ENCODE data around the gene PXN. TPM values are rescaled to one million over a fixed set of nuclear protein-coding genes. Genes with fewer than 3 reads are reported as not detected.
"Not testable (repeated sequence)": the region's sequence is repeated elsewhere in the genome, so short reads cannot be mapped to it uniquely, and the experiment has no call there.

Gene PXN
- total RNA-seq, 2 donors from 2014 or later = 34.7 to 76.7 TPM

- no peak overlapping the region for H3K27ac ChIP-seq
- no peak for TF ChIP-seq CTCF (IDR thresholded peaks at IDR 0.05)
Measured at GRCh38 chr12:120215357-120215735, 50.2 kb downstream of the PXN start.

GRCh38 chr12:120214626-120215356 lies 50.7 kb downstream of the PXN start:
- no peak for TF ChIP-seq CTCF (IDR thresholded peaks at IDR 0.05)
- peaks cover 89% of the 10 kb centered on the region for H3K36me3 ChIP-seq
- no peak overlapping the region for H3K27ac ChIP-seq
- no peak for DNase-seq (ENCODE audit: low spot score)
- no peaks in the 10 kb centered on the region for H3K27me3 ChIP-seq
- H3K4me1 ChIP-seq = no peaks in the 10 kb centered on the region
- H3K4me3 ChIP-seq = no peak overlapping the region
- no peaks in the 10 kb centered on the region for H3K9me3 ChIP-seq

More at GRCh38 chr12:120215357-120215735, 50.2 kb downstream of the PXN start:
- Histone ChIP-seq H3K4me1 (no peaks in the 10 kb centered on the region), H3K9me3 (no peaks in the 10 kb centered on the region), H3K4me3 (no peak overlapping the region), H3K36me3 (peaks cover 89% of the 10 kb centered on the region), H3K27me3 (no peaks in the 10 kb centered on the region)
- no peak for DNase-seq (ENCODE audit: low spot score)

- no peaks in the 10 kb centered on the region for H3K27me3 ChIP-seq
- TF ChIP-seq CTCF (IDR thresholded peaks at IDR 0.05) = no peak
- H3K9me3 ChIP-seq = no peaks in the 10 kb centered on the region
- DNase-seq (ENCODE audit: low spot score) = no peak
- H3K27ac ChIP-seq = no peak overlapping the region
- no peaks in the 10 kb centered on the region for H3K4me1 ChIP-seq
- no peak overlapping the region for H3K4me3 ChIP-seq
- peaks cover 81% of the 10 kb centered on the region for H3K36me3 ChIP-seq
Measured at GRCh38 chr12:120213758-120214157, 51.8 kb downstream of the PXN start.

- not testable (repeated sequence) for H3K27ac ChIP-seq; DNase-seq (ENCODE audit: low spot score); H3K9me3 ChIP-seq; H3K4me1 ChIP-seq; H3K4me3 ChIP-seq; H3K27me3 ChIP-seq
- H3K36me3 ChIP-seq = peaks cover 75% of the 10 kb centered on the region
Measured at GRCh38 chr12:120213182-120213581, 52.3 kb downstream of the PXN start.

GRCh38 chr12:120212301-120212700 lies 53.2 kb downstream of the PXN start:
- H3K9me3 ChIP-seq = no peaks in the 10 kb centered on the region
- no peaks in the 10 kb centered on the region for H3K4me1 ChIP-seq
- no peak overlapping the region for H3K4me3 ChIP-seq
- TF ChIP-seq CTCF (IDR thresholded peaks at IDR 0.05) = no peak
- DNase-seq (ENCODE audit: low spot score) = no peak
- no peak overlapping the region for H3K27ac ChIP-seq
- H3K27me3 ChIP-seq = no peaks in the 10 kb centered on the region
- peaks cover 66% of the 10 kb centered on the region for H3K36me3 ChIP-seq

- Histone ChIP-seq H3K4me3 (no peak overlapping the region), H3K4me1 (no peaks in the 10 kb centered on the region), H3K36me3 (peaks cover 66% of the 10 kb centered on the region), H3K9me3 (no peaks in the 10 kb centered on the region), H3K27ac (no peak overlapping the region), H3K27me3 (no peaks in the 10 kb centered on the region)
- no peak for DNase-seq (ENCODE audit: low spot score)
- TF ChIP-seq CTCF (IDR thresholded peaks at IDR 0.05) = no peak
Measured at GRCh38 chr12:120211904-120212283, 53.6 kb downstream of the PXN start.

Measured in right atrium auricular region (tissue), 2 donors.